ENCODE data around the gene KRTAP17-1.

The KRTAP17-1 gene

DNA sequence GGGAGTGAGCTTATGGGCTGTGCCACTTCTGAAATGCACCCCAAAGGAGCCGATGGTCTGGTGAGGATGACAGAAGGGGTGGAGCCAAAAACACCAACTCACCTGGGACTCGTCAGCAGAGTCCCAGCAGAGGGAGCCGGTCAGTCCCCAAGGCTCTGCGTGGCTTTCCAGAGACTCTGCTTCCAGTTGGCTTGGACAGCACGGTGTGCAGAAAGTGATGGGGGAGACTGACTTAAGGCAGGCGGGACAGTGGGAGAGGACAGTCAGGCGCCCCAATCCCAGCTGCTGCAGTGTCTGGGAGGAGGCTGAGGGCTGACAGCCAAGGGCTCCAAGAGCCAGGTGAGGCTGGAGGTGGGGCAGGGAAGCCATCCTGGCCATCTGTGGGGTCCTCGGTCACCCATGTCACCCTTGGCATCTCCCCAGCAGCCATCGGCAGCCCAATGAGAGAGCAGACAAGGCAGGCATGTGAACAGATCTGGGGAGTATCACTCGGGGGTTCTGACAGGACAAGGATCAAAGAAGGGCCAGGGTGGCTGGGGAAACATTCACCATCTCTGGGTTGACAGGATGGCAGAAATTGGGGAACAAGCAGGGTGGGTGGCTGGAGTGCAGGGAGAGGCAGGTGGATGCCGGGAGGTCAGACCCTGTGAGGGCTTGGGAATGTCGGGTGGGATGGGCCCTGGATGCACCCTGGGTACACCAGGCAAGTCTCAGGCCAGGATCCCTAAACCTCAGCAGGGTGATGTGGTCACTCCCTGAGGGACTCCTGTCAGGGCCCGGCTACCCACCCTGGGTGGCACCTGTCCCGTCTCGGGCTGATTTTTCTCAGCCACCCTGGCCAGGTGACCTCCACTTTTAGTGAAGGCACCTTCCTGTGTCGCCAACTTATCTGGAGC, 8.9 kb upstream of the KRTAP17-1 start:
- TF ChIP-seq, protein P1, sequence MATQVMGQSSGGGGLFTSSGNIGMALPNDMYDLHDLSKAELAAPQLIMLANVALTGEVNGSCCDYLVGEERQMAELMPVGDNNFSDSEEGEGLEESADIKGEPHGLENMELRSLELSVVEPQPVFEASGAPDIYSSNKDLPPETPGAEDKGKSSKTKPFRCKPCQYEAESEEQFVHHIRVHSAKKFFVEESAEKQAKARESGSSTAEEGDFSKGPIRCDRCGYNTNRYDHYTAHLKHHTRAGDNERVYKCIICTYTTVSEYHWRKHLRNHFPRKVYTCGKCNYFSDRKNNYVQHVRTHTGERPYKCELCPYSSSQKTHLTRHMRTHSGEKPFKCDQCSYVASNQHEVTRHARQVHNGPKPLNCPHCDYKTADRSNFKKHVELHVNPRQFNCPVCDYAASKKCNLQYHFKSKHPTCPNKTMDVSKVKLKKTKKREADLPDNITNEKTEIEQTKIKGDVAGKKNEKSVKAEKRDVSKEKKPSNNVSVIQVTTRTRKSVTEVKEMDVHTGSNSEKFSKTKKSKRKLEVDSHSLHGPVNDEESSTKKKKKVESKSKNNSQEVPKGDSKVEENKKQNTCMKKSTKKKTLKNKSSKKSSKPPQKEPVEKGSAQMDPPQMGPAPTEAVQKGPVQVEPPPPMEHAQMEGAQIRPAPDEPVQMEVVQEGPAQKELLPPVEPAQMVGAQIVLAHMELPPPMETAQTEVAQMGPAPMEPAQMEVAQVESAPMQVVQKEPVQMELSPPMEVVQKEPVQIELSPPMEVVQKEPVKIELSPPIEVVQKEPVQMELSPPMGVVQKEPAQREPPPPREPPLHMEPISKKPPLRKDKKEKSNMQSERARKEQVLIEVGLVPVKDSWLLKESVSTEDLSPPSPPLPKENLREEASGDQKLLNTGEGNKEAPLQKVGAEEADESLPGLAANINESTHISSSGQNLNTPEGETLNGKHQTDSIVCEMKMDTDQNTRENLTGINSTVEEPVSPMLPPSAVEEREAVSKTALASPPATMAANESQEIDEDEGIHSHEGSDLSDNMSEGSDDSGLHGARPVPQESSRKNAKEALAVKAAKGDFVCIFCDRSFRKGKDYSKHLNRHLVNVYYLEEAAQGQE (IDR thresholded peaks at IDR 0.05; ENCODE audit: insufficient read depth in 1 of 2, low read depth in 2 of 2, low read length in 2 of 2), result no peak
- TF ChIP-seq SIN3A (IDR thresholded peaks at IDR 0.05; ENCODE audit: borderline replicate concordance, insufficient read depth, low read length), result no peak
- no peak for TF ChIP-seq TAF1 (IDR thresholded peaks at IDR 0.05; ENCODE audit: borderline replicate concordance, insufficient read depth, low read length)
- no peak for TF ChIP-seq POLR2AphosphoS5 (IDR thresholded peaks at IDR 0.05; ENCODE audit: low read depth, low read length)
- TF ChIP-seq FOXP2 (optimal IDR thresholded peaks at IDR 0.05; ENCODE audit: borderline replicate concordance, extremely low read depth, extremely low read length, insufficient read depth), result no peak

DNA sequence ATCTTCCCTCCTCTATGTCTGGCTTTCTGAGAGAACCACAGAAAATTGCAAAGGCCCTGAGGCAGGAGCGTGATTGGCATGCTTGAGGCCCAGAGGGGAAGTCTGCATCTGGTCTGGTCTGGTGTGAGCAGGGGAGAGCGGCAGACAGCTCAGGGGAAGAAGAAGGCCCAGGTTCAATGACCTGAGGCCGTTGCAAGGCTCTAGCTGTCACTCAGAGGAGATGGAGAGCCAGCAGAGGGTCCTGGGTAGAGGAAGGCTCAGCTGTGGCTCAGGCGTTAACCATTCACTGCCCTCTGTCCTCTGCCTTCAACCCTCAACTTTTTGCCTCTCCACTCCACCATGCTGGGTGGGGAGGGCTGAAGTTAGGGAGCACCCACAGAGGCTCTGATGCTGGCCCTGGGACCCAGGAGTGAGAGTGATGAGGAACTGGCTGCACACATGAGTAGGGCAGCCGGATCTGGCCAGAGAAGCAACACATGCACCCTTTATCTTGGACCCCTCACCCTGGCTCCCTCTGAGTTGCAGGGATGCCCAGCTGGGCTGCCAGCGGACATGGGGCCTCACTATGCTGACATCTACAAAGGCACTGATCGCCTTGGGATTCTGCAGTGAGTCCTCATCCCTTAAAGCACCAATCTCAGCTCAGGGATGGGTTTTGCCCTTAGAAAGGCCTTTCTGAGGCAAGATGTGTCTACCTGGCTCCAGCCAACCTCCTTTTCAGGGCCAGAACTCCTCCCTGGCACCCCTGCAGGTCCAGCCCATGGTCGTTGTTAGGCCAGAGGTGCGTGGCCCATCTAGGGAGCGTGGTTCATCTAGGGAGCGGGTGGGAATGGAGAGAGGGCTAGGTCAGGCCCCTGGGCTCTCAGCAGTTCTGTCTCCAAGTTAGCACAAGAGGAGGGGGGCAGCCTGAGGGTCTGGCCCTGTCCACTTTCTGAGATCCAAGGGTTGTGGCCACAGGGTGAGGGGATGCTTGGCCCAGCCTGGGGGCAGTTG, 7.7 kb upstream of the KRTAP17-1 start:
- no peak for TF ChIP-seq TAF1 (IDR thresholded peaks at IDR 0.05; ENCODE audit: borderline replicate concordance, insufficient read depth, low read length)
- no peak for TF ChIP-seq FOXP2 (optimal IDR thresholded peaks at IDR 0.05; ENCODE audit: borderline replicate concordance, extremely low read depth, extremely low read length, insufficient read depth)
- no peak for TF ChIP-seq POLR2AphosphoS5 (IDR thresholded peaks at IDR 0.05; ENCODE audit: low read depth, low read length)
- TF ChIP-seq, protein P1 (IDR thresholded peaks at IDR 0.05; ENCODE audit: insufficient read depth in 1 of 2, low read depth in 2 of 2, low read length in 2 of 2), result no peak
- TF ChIP-seq SIN3A (IDR thresholded peaks at IDR 0.05; ENCODE audit: borderline replicate concordance, insufficient read depth, low read length), result no peak

DNA sequence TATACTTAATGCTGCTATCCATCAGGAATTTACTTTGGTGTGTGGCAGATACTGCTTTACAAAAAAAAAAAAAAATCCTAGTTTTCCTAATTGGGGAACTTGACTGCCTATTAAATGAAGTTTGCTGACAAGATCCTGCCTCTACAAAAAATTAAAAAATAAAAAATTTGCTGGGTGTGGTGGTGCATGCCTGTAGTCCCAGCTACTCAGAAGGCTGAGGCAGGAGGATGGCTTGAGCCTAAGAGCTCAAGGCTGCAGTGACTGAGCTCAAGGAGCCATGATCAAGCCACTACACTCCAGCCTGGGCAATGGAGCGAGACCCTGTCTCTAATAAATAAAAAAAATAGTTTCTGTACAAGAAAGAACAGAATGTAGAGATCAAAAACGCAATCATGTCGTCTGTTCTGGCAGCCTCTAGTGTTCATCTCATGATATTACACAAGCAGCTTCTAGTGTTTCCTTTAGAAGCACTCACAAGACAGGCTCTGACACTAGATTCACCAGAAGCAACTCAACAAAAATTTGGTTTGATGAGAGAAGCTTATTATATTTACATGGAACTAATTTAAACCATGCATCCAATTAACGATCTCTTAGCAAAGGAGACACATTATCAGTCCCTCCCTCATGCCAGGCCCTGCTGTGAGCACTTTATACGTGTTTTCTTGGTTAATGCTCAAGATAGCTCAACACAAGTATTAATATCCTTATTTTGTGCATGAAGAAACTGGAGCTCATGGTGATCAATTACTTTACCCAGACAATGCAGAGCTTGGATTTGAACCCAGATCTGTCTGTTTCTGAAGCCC, 6.8 kb upstream of the KRTAP17-1 start:
- TF ChIP-seq TAF1 (IDR thresholded peaks at IDR 0.05; ENCODE audit: borderline replicate concordance, insufficient read depth, low read length) (no peak), POLR2AphosphoS5 (IDR thresholded peaks at IDR 0.05; ENCODE audit: low read depth, low read length) (no peak), SIN3A (IDR thresholded peaks at IDR 0.05; ENCODE audit: borderline replicate concordance, insufficient read depth, low read length) (no peak), FOXP2 (optimal IDR thresholded peaks at IDR 0.05; ENCODE audit: borderline replicate concordance, extremely low read depth, extremely low read length, insufficient read depth) (no peak)
- TF ChIP-seq, protein P1 (IDR thresholded peaks at IDR 0.05; ENCODE audit: insufficient read depth in 1 of 2, low read depth in 2 of 2, low read length in 2 of 2), result no peak

DNA sequence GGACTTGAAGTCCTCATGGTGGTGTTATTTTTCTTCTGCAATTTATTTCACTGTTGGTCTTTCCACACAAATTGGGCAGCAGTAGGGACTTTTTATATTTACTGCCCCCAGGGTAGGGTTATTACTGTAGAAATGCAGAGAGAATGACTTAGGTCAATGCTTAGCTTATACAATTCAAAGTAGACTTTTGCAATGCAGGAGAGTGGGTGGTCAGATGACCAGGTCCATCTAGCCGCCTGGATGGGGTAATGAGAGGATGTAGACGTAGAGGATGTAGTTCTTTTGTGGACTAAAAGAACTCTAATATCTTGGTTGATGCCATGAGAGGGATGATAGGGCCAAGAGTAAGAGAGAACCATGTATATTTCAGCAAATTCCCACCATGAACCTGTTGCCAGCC, 2.7 kb upstream of the KRTAP17-1 start:
- TF ChIP-seq POLR2AphosphoS5 (IDR thresholded peaks at IDR 0.05; ENCODE audit: low read depth, low read length) (no peak), FOXP2 (optimal IDR thresholded peaks at IDR 0.05; ENCODE audit: borderline replicate concordance, extremely low read depth, extremely low read length, insufficient read depth) (no peak), SIN3A (IDR thresholded peaks at IDR 0.05; ENCODE audit: borderline replicate concordance, insufficient read depth, low read length) (no peak), TAF1 (IDR thresholded peaks at IDR 0.05; ENCODE audit: borderline replicate concordance, insufficient read depth, low read length) (no peak)
- TF ChIP-seq, protein P1 (IDR thresholded peaks at IDR 0.05; ENCODE audit: insufficient read depth in 1 of 2, low read depth in 2 of 2, low read length in 2 of 2), result no peak
